Measurements from ENCODE around the gene NIPSNAP3A.
A peak's percentile ranks its signal among the peaks of the same experiment; 100 is the strongest.
"Not testable (repeated sequence)": the region's sequence is repeated elsewhere in the genome, so short reads cannot be mapped to it uniquely, and the experiment has no call there.

NIPSNAP3A gene

GRCh38 chr9:104758974-104759373, 11.5 kb downstream of the NIPSNAP3A start:
- H3K4me3 ChIP-seq (ENCODE audit: low read length), result no peak overlapping the region

DNA sequence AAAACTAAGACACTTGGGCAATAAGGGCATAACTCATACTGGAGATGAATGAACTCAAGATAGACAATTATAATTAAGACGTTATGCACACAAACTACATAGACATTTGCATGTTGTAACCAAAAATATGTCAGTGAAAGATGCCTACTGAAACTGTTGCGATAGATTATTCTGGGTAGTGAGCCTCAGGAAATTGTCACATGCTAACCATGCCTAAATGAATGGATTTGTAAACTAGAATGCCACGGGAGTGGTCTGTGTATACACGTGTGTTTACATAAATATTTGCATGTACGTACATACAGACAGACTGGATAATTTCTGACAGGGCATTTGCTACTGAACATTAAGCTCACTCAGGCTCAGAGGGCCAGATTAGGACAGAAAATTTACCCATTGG, 17.7 kb downstream of the NIPSNAP3A start:
- peak; percentile 33 for DNase-seq (ENCODE audit: low read depth)
- TF ChIP-seq, protein P1, sequence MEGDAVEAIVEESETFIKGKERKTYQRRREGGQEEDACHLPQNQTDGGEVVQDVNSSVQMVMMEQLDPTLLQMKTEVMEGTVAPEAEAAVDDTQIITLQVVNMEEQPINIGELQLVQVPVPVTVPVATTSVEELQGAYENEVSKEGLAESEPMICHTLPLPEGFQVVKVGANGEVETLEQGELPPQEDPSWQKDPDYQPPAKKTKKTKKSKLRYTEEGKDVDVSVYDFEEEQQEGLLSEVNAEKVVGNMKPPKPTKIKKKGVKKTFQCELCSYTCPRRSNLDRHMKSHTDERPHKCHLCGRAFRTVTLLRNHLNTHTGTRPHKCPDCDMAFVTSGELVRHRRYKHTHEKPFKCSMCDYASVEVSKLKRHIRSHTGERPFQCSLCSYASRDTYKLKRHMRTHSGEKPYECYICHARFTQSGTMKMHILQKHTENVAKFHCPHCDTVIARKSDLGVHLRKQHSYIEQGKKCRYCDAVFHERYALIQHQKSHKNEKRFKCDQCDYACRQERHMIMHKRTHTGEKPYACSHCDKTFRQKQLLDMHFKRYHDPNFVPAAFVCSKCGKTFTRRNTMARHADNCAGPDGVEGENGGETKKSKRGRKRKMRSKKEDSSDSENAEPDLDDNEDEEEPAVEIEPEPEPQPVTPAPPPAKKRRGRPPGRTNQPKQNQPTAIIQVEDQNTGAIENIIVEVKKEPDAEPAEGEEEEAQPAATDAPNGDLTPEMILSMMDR (conservative IDR thresholded peaks at IDR 0.05; ENCODE audit: low read length), result no peak
- no peak overlapping the region for H3K4me3 ChIP-seq (ENCODE audit: low read length)

More at GRCh38 chr9:104758974-104759373, 11.5 kb downstream of the NIPSNAP3A start:
- TF ChIP-seq, protein P1 (conservative IDR thresholded peaks at IDR 0.05; ENCODE audit: low read length), result no peak
- DNase-seq (ENCODE audit: low read depth), result no peak

- TF ChIP-seq, protein P1 (conservative IDR thresholded peaks at IDR 0.05; ENCODE audit: low read length), result no peak
- no peak for DNase-seq (ENCODE audit: low read depth)
- H3K4me3 ChIP-seq (ENCODE audit: low read length), result no peak overlapping the region
These were observed 18.5 kb downstream of the NIPSNAP3A start for GRCh38 chr9:104766025-104766424.

DNA sequence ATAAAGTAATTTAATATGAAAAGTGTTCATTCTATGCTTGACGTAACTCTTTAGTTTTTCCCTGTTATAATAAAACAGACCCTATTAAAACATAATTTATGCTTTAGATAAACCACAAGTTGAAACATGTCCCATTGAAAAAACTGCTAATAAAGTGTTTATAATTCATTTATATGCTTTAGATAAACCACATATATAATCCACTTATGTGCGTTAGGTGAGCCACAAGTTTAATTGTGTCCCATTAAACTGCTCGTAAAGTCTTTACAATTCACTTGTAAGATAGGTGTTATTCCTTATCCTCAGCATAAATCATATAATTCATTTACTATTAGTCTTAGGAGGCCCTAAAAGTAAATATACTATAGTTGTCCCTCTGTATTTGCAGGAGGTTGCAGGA, 20.0 kb downstream of the NIPSNAP3A start:
- TF ChIP-seq, protein P1 (conservative IDR thresholded peaks at IDR 0.05; ENCODE audit: low read length), result no peak
- H3K4me3 ChIP-seq (ENCODE audit: low read length), result no peak overlapping the region
- no peak for DNase-seq (ENCODE audit: low read depth)

DNA sequence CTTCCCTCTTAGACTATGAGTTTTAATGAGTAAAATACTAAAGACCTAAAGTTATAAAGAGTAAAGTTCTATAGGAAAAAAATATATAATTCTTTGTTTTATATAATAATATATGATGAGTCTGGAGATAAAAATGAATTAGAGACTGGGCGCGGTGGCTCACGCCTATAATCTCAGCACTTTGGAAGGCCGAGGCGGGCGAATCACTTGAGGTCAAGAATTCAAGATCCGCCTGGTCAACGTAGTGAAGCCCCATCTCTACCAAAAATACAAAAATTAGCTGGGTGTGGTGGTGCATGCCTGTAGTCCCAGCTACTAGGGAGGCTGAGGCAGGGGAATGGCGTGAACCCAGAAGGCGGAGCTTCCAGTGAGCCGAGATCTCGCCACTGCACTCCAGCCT, 21.5 kb downstream of the NIPSNAP3A start:
- DNase-seq (ENCODE audit: low read depth); H3K4me3 ChIP-seq (ENCODE audit: low read length): not testable (repeated sequence)

GRCh38 chr9:104769655-104770054, 22.2 kb downstream of the NIPSNAP3A start:
- TF ChIP-seq, protein P1 (conservative IDR thresholded peaks at IDR 0.05; ENCODE audit: low read length), result no peak
- no peak overlapping the region for H3K4me3 ChIP-seq (ENCODE audit: low read length)
- no peak for DNase-seq (ENCODE audit: low read depth)

DNA sequence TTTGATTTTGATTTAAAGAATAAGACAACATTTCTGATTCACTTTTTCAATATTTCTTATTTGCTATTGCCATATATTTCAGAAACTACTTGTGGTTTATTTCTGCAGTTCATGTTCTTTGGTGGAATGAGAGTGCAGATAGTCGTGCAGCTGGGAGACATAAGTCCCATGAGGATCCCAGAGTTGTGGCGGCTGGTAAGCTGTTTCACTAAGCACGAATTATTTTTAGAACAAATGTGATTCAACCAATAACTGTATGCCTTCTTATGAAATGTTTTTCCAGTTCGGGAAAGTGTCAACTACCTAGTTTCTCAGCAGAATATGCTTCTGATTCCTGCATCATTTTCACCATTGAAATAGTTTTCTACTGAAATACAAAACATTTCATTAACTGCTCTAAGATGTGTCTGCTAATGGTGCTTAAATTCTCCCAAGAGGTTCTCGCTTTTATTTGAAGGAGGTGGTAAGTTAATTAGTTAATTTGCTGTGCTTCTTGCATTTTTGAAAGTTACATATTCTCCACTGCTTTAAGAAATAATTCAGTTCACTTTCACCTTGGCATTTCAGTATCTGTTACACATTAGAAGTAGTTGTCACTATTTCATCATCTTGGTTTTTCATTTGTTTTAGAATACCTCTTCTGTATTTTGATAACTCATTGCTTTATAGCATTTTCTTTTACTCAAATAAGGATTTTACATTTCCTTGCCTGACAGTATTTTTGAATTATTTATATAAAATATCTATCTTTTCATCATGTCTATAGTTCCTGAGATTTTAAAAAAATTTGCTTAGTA, 25.4 kb downstream of the NIPSNAP3A start:
- TF ChIP-seq, protein P1 (conservative IDR thresholded peaks at IDR 0.05; ENCODE audit: low read length), result no peak
- H3K4me3 ChIP-seq (ENCODE audit: low read length), result no peak overlapping the region
- peak; percentile 58 for DNase-seq (ENCODE audit: low read depth)

All from AG10803 (cell line).